Activated gamma-delta T cell treated with anti-CD3 and anti-CD28 coated beads, Interleukin-2, amount 50 U/mL, for 16 hours (primary cell): ENCODE data around the gene SPEF1.
"Not testable (repeated sequence)": the region's sequence is repeated elsewhere in the genome, so short reads cannot be mapped to it uniquely, and the experiment has no call there.

Experiments
- DNase-seq: peaks from one replicate; pipeline ENCODE4 v3.0.0-alpha.2; 2020; ENCODE audit warnings: low read depth

The SPEF1 gene

DNA sequence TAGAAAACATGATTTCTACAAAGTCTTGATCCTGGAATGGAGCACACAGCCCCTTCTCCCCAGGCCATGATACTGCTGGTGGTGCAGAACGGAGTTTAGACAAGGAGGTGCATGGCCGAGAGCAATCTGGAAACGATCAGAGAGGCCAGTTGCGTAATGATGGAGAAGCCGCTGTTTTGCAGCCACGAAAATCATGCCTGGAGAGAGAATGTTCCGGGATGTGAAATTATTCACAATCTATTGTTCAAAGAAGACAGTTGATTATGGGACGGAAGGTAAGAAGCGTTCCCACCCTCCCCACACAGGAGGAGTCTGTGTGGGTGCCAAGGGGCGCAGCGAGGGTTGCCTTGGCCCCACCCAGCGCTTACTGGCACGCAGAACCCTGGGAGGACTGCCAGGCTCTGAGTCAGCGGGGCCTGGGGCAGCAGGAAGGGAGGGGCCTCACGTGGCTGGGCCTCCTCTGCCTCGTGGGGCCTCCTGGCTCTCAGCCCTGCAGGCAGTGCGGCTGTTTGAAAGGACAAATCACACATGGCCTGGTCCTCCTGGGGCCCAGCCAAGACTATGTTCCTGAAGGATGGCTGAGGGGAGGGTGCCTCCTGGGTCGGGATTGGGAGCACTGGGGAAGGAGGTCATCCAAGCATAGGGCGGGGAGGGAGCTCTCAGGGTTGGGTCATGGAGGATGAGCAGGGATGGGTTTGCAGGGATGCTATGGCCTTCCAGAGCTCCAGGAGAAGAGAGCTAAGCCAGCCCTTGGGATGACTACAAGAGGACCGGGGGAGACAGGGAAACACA lies 30.4 kb upstream of the SPEF1 start:
- peak; percentile 88 for DNase-seq

DNA sequence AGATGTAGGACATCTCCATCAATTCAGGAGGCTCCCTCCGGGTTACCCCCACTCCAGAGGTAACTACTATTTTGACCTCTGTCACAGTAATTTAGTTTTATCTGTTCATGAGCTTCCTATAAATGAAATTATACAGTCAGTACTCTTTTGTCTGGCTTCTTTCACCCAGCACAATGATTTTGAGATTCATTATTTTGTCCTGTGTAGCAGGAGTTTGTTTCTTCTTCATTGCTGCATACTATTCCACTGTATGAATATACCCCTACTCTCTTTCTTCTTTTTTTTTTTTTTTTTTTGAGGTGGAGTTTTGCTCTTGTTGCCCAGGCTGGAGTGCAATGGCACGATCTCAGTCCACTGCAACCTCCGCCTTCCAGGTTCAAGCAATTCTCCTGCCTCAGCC lies 27.3 kb upstream of the SPEF1 start:
- DNase-seq: no peak

DNA sequence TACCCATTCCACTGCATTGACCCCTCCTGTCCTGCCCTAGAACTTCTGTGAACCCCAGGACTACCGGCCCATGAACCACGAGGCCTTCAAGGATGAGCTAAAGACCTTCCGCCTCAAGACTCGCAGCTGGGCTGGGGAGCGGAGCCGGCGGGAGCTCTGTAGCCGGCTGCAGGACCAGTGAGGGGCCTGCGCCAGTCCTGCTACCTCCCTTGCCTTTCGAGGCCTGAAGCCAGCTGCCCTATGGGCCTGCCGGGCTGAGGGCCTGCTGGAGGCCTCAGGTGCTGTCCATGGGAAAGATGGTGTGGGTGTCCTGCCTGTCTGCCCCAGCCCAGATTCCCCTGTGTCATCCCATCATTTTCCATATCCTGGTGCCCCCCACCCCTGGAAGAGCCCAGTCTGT lies 23.5 kb upstream of the SPEF1 start:
- no peak for DNase-seq

DNA sequence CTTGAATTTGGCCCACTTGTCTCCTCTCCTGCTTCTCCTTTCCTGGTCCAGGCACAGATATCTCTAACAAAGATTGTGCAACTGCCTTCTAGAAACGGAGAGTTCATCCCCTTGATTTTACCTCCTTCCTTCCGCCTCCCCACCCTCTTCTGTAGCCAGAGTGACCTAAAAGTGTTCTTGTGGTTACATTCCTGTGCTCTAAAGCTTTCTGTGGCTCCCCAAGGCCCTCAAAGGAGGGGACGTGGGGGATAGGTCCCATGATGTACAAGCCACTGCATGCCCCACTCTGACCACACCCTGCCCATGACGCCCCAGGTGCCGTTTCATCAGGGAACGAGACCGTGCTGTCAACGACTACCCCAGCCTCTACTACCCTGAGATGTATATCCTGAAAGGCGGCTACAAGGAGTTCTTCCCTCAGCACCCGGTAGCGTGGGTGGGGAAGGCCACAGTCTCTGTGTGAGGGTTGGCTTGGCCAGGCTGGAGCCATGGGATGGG lies 23.1 kb upstream of the SPEF1 start:
- no peak for DNase-seq

DNA sequence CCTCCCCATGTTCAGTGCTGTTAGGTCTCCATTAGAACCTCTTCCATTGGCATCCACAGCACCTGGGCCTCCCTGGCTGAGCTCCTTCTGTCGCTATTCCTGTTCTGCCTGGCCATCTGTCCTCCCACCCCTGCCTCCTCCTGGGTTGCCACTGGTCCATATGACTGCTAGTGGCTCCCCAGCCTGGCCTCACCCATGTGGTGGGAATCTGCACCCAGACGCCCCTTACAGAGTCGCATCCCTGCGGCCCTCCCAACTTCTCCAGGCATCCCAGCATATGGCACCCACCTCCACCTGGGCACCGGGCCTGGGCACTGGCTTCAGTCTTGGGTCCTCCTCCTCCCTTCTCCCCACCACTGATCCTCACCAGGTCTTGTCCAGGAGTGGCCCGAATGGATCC lies 22.6 kb upstream of the SPEF1 start:
- DNase-seq: no peak

DNA sequence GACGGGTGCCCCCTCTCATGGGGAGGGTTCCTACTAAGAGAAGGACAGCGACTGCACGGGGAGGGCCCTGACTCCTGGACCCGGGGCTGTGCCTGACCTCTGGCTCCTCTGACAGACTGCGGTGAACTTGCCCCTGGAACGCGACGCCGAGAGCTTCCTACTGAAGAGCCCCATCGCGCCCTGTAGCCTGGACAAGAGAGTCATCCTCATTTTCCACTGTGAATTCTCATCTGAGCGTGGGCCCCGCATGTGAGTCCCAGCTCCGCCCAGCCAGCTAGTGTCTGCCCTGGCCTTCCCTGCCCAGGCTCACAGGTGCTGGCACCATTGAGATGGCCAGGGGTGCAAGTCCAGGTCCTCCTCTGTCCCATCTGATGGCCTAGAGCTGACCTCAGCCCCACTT lies 22.0 kb upstream of the SPEF1 start:
- DNase-seq: no peak

DNA sequence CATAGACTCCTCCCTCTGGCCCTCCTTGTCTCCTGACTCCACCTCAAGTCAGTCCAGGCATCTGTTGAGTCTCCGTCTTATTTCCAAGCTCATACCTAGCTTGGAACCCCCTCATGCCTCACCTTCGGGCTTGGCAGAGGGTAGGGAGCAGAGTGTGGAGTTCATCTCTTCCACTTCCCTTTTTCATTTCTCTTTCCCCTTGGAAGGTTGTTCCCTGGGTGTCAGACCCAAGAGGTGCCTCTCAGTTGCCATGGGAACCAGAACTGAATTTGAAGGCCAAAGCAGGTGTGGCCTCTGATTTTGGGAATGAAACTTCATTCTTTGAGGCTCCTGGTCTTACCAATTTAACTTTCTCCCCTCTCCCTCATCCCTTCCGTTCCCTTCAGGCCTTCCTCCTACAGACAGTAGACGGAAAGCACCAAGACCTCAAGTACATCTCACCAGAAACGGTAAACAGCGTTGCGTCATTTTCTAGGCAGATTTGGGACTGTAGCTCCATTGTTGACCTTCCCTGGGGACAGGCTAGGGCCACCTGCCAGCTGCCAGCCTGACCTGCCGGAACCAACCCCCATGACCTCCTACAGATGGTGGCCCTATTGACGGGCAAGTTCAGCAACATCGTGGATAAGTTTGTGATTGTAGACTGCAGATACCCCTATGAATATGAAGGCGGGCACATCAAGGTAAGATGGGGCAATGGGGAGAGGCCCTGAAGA lies 21.4 kb upstream of the SPEF1 start:
- DNase-seq: no peak

DNA sequence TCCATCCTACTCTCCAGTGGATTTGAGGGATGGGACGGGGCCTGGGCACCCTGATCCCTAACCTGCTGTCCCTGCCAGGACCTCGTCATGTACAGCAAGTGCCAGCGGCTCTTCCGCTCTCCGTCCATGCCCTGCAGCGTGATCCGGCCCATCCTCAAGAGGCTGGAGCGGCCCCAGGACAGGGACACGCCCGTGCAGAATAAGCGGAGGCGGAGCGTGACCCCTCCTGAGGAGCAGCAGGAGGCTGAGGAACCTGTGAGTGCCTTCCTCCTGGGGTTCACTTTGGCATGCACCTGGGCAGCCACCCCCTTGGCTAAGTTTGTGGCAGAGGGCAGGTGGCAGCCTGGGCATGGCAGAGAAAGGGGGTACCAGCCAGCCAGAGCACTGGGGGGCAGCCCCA lies 20.6 kb upstream of the SPEF1 start:
- DNase-seq: no peak

DNA sequence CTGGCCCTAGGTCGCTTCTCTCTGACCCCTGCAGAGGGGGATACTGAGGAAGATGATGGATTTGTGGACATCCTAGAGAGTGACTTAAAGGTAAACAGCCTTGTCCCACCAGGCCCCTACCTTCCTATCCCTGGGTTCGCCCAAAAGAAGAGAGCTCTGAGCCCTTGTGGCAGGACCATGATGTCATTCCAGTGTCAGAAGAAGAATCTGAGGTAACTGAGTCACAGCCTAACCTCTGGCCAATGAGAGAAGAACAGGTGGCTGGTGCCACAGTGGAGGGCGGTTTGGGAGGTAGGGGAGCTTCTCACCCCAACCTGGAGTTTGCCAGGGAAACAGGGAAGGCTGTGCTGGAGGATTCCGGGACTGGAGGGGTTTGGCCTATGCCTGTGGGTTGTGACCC lies 20.1 kb upstream of the SPEF1 start:
- no peak for DNase-seq

DNA sequence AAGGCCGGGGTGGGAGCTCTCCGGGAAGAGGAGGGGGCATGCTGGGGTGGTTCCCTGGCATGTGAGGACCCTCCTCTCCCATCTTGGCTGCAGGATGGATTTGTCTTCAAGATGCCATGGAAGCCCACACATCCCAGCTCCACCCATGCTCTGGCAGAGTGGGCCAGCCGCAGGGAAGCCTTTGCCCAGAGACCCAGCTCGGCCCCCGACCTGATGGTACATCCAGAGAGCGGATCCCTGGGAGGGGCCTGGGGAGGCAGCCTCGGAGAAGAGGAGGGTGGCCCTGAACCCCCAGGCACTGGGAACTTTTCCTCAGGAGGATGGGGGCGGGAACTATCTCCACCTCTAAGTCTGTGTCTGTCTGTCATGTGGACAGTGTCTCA lies 19.6 kb upstream of the SPEF1 start:
- DNase-seq: no peak

DNA sequence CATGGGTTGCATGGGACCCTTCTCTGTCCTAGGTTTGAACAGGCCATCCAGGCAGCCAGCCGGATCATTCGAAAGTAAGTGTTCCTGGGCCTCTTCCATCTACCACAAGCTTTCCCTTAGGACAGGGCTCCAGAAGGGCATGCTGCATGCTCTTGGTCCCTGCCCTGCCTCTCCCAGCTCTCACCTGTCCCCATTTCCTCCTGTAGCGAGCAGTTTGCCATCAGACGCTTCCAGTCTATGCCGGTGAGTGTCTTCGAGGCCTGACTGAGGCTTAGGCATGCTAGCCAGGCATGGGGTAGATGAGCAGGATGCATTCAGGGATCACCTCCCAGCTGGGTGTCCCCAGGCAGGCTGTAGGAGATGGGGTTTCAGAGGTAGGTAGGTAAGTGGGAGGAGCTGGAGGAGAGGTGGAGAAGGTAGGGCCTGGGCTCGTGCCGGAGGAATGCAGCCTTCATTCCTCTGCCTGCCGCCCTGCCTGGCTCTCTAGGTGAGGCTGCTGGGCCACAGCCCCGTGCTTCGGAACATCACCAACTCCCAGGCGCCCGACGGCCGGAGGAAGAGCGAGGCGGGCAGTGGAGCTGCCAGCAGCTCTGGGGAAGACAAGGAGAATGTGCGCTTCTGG lies 19.1 kb upstream of the SPEF1 start:
- DNase-seq: no peak

DNA sequence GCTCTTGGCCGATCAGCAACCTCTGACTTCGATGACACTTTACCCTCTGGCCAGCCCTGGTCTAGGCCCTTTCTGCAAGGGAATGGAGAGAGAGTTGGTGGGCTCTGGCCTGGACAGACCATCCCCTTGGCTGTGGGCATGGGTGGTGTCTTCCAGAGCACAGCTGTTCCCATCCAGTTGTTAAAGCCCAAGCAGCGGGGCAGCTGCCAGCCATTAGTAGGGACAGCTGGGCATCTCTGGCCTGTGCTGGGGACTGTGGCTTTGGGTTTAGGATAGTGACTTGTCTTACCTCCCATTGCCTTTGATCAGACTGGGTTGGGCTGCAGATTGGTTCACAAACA lies 17.6 kb upstream of the SPEF1 start:
- no peak for DNase-seq

DNA sequence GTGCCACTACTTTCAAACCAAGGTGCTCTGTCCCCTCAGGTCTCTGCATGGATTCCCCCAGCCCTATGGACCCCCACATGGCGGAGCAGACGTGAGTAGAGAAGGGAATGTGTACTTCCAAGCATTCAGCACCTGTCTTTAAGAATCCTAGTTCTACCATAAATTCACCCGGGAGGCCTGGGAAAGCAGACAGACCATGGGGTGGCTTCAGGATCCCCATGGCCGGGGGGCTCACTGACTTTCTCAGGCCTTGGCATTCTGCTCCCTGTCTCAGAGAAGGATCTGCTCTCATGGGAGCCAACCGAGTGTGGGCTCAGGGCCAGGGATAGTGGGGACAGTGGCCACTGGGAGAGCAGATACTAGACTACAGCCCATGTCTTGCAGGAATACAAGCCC lies 17.1 kb upstream of the SPEF1 start:
- no peak for DNase-seq

DNA sequence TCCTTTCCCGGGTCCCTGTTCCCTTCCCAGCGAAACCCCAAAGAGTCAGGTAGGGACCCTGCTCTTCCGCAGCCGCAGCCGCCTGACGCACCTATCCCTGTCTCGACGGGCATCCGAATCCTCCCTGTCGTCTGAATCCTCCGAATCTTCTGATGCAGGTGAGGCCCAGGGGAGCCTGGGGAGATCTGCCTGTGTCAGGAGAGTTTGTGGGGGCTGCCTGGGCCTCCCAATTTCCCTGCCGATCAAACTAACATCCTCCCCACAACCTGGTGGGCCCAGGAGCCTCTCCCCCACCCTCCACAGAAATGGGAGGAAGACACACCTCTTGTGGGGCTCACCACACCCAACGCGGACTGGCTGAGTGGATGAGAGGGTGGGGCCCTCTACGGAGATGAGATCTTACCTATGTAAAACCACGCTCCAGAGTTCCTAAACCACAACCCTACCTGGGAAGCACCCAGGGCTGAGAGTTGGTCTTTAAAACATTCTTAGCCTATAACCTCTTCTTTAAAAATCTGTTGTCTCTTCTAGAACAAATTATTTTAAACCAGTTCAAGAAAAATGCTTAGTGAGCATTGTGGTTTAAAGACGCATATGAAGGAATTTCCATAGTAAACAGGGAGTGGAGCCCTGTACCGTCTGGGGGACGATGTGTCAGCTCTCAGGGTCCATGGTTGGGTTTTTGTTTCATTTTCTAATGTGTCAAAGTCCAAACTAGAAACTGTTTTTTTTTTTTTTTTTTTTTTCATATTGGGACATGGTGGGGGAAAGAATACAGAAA lies 16.5 kb upstream of the SPEF1 start:
- DNase-seq: no peak

DNA sequence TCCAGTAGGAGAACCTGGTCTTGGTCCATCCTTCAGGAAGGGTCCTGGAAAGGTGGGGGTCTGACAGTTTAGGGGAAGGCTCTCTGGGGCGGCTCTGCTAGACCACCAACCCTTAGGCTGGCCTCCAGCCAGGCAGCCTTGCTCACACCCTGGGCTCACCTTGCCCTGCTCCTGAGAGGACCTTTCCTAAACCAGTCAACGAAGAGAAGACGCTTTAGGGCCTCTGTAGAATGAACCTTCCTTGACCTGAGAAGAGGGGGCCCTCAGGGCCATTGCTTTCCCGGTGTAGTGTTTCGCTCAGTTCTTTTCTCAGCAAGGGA lies 15.9 kb upstream of the SPEF1 start:
- DNase-seq: no peak

DNA sequence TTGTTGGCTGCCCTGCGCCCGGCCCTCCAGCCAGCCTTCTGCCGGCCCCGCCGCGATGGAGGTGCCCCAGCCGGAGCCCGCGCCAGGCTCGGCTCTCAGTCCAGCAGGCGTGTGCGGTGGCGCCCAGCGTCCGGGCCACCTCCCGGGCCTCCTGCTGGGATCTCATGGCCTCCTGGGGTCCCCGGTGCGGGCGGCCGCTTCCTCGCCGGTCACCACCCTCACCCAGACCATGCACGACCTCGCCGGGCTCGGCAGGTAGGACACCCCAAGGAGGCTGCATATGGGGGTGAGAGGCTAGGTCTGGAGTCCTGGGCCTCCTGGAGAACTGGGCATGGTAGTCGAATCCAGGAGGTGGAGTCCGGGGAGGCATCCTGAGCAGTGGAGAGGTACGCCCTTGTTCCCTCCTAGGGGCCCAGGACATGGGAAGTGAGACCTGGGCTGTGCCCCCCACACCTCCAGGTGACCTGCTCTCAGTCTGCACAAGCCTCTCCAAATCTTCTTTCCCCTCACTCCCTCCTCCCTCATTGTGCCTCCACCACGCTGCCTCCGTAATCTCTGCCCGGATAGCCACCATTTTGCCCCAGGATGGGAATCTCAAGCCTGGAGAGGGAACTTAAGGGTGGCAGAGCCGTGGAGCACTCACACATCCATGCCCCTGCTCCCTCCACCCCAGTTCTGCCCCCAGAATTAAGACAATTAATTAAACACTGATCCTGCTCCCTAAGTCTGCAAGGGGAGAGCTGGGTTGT lies 15.4 kb upstream of the SPEF1 start:
- no peak for DNase-seq

DNA sequence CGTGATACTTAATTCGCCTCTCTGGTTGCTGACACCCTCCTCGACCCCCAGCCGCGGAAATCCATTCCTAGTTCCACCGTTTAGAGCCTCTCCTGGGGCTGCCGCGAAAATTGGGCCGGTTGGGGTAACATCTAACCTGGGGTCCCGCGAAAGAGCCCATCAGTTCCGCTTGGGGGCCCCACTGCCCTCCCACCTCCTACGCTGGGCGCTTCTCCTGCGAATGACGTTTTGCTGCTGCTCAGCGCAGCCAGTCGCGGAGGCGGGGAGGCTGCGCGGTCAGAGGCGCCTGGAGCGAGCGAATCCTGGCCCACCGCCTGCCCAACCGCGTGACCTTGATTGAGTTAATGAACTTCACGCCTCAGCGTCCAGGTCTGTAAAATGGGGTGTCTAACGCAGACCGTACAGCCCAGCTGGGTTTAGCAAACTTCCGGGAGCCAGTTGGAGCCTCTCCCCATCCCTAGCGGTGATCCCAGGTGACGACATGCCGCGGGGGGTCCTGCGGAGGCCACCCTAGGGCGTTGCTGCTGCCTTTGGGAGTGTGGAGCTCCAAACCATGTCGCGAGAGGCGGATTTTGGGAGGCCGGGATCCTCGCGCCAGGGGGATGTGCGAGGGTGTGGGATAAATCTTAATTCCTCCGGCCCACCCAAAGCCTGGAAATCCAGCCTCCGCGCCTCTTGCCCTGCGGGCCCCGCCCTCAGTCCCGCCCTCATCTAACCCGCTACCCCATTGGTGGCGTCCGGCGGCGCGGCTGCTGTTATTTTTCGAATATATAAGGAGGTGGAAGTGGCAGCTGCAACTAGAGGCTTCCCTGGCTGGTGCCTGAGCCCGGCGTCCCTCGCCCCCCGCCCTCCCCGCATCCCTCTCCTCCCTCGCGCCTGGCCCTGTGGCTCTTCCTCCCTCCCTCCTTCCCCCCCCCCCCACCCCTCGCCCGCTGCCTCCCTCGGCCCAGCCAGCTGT lies 14.5 kb upstream of the SPEF1 start, which contains the start of gene CDC25B:
CDC25B (plus strand) TSS at position 800 of the 958 bp plus-strand sequence. CDS start 222 bp downstream, outside the sequence.
- DNase-seq: peak; percentile 81

DNA sequence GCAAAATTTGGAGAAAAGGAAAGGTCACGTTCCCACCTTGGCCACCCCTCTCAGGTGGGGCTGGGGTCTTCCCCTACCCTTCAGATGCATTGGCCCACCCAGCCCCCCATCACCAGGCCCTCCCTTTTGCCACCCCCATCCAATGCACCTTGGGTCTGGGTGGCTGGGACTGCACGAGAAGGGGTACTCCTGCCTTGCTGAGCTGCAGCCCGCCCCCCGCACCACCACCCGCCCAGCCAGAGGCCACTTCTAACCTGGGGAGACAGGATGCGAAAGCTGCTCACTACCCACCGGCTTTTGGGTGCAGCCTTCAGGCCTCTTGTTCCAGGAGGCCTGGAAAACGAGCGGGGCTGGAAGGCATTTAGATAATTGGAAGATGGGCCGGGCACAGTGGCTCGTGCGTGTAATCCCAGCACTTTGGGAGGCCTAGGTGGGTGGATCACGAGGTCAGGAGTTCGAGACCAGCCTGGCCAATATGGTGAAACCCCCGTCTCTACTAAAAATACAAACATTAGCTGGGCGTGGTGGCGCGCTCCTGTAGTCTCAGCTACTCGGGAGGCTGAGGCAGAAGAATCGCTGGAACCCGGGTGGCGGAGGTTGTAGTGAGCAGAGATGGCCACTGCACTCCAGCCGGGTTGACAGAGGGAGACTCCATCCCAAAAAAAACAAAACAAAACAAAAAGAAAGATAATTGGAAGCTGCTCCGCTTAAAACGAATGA lies 13.6 kb upstream of the SPEF1 start:
- DNase-seq: no peak

DNA sequence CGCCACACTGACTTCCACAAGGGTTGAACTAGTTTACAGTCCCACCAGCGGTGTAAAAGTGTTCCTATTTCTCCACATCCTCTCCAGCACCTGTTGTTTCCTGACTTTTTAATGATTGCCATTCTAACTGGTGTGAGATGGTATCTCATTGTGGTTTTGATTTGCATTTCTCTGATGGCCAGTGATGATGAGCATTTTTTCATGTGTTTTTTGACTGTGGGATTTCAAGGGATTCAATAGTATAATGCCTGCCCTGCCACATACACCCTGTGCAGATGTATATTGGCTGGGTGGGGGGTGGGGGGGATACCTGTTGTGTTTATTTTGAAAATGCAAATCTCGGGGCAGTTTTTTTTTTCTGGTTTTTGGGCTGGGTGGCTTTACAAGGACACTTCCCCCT lies 12.9 kb upstream of the SPEF1 start:
- not testable (repeated sequence) for DNase-seq

DNA sequence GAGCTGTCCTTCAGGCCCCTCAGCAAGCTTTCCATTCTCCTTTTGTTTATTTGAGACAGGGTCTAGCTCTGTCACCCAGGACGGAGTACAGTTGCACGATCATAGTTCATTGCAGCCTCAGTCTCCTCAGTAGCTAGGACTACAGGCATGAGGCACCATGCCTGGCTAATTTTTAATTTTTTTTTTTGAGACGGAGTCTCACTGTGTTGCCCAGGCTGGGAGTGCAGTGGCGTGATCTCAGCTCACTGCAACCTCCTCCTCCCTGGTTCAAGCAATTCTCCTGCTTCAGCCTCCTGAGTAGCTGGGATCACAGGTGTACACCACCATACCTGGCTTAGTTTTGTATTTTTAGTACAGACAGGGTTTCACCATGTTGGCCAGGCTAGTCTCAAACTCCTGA lies 8.0 kb upstream of the SPEF1 start:
- DNase-seq: not testable (repeated sequence)
